ENCODE measurements around the gene AP3S2.

GRCh38 chr15:89784686-89784960 is 109.2 kb downstream of the AP3S2 start:
- no peak for TF ChIP-seq CTCF (optimal IDR thresholded peaks at IDR 0.05 in 1 of 3, IDR thresholded peaks at IDR 0.05 in 1 of 3, conservative IDR thresholded peaks at IDR 0.05 in 1 of 3; ENCODE audit: extremely low read depth in 1 of 3, insufficient read depth in 2 of 3, low read length in 3 of 3)
- TF ChIP-seq EZH2 (IDR thresholded peaks at IDR 0.05; ENCODE audit: low read length) = no peak
